K562 (cell line): ENCODE results near the gene TRPM4.
"Not testable (repeated sequence)": the region's sequence is repeated elsewhere in the genome, so short reads cannot be mapped to it uniquely, and the experiment has no call there.

Experiments used
- CC2D1A ChIP-seq: fragments of 450-650 bp; IDR thresholded peaks from 2 replicates; pipeline ENCODE4 v1.6.1; 2017; ENCODE audit warnings: mild to moderate bottlenecking
- CHD2 ChIP-seq: IDR thresholded peaks from 2 replicates; pipeline ENCODE4 v1.6.1; 2011; ENCODE audit warnings: low read depth, low read length
- IRF2 ChIP-seq: sonication (generic); formaldehyde crosslinking; IDR thresholded peaks from 2 replicates; pipeline ENCODE4 v1.8.1; 2022; ENCODE audit warnings: mild to moderate bottlenecking, missing genetic modification reagents
- NR4A1 ChIP-seq, 2 experiments: fragments of 250-450 bp in 1 of 2; fragments of 450-650 bp in 1 of 2; sonication (Bioruptor Pico) in 1 of 2; IDR thresholded peaks; 2 replicates each; pipeline versions ENCODE4 v1.4.0 to v1.6.1; 2016 to 2020; ENCODE audit warnings: mild to moderate bottlenecking in 2 of 2, missing compliant biosample characterization in 1 of 2, missing genetic modification characterization in 1 of 2, moderate library complexity in 1 of 2
- POLR2AphosphoS5 ChIP-seq: IDR thresholded peaks from 2 replicates; pipeline ENCODE4 v1.6.1; 2011; ENCODE audit warnings: mild to moderate bottlenecking, low read depth, low read length, moderate library complexity; ENCODE audit not compliant: control insufficient read depth, insufficient read depth
- RBM34 ChIP-seq: fragments of 200-400 bp; formaldehyde crosslinking; IDR thresholded peaks from 2 replicates; pipeline ENCODE4 v1.6.1; 2018; ENCODE audit warnings: low read length, borderline replicate concordance; ENCODE audit not compliant: insufficient read depth
- ZFP36 ChIP-seq: fragments of 150-350 bp; IDR thresholded peaks from 2 replicates; pipeline ENCODE4 v1.6.1; 2018; ENCODE audit warnings: low read length, low read depth; ENCODE audit not compliant: partially characterized antibody
- TF ChIP-seq, protein P1 (sequence below): sonication (generic); formaldehyde crosslinking; IDR thresholded peaks from 2 replicates; pipeline ENCODE4 v1.8.0; 2022; ENCODE audit warnings: mild to moderate bottlenecking, missing genetic modification reagents
- TF ChIP-seq, protein P2 (sequence below), 2 experiments: fragments of 250-450 bp in 1 of 2; fragments of 450-650 bp in 1 of 2; sonication (Bioruptor Pico) in 1 of 2; IDR thresholded peaks; 2 replicates each; pipeline versions ENCODE4 v1.6.1 to v1.8.0; 2016 to 2021; ENCODE audit warnings: mild to moderate bottlenecking in 2 of 2, moderate library complexity in 2 of 2, missing compliant biosample characterization in 1 of 2, missing genetic modification characterization in 1 of 2
- TF ChIP-seq, protein P3 (sequence below): sonication (generic); formaldehyde crosslinking; IDR thresholded peaks from 2 replicates; pipeline ENCODE4 v1.9.0; 2022; ENCODE audit warnings: mild to moderate bottlenecking, missing genetic modification reagents

DNA sequence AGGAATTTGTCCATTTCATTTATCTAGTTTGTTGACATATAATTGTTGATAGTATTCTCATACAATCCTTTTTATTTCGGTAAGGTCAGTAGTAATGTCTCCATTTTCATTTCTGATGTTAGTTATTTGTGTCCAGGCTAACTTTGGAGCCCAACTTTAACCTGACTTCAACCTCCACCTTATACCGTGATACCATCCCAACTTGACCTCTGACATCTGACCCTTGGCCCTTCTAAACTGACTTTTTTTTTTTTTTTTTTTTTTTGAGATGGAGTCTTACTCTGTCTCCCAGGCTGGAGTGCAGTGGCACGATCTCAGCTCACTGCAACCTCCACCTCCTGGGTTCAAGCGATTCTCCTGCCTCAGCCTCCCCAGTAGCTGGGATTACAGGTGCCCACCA is 51.9 kb downstream of the TRPM4 start:
- TF ChIP-seq NR4A1 (CRISPR knock-in tag; IDR thresholded peaks at IDR 0.05); NR4A1 (tag; IDR thresholded peaks at IDR 0.05); IRF2 (CRISPR knock-in tag); ZFP36; RBM34; POLR2AphosphoS5; CC2D1A; CHD2: not testable (repeated sequence)
- TF ChIP-seq, protein P1, sequence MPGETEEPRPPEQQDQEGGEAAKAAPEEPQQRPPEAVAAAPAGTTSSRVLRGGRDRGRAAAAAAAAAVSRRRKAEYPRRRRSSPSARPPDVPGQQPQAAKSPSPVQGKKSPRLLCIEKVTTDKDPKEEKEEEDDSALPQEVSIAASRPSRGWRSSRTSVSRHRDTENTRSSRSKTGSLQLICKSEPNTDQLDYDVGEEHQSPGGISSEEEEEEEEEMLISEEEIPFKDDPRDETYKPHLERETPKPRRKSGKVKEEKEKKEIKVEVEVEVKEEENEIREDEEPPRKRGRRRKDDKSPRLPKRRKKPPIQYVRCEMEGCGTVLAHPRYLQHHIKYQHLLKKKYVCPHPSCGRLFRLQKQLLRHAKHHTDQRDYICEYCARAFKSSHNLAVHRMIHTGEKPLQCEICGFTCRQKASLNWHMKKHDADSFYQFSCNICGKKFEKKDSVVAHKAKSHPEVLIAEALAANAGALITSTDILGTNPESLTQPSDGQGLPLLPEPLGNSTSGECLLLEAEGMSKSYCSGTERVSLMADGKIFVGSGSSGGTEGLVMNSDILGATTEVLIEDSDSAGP: not testable (repeated sequence)
- TF ChIP-seq, protein P2, sequence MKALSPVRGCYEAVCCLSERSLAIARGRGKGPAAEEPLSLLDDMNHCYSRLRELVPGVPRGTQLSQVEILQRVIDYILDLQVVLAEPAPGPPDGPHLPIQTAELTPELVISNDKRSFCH (CRISPR knock-in tag; IDR thresholded peaks at IDR 0.05): not testable (repeated sequence)
- TF ChIP-seq, protein P2 (tag; IDR thresholded peaks at IDR 0.05): not testable (repeated sequence)
- TF ChIP-seq, protein P3, sequence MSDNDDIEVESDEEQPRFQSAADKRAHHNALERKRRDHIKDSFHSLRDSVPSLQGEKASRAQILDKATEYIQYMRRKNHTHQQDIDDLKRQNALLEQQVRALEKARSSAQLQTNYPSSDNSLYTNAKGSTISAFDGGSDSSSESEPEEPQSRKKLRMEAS (CRISPR knock-in tag): not testable (repeated sequence)
